Amniotic epithelial cell (primary cell): ENCODE results near the gene ZDHHC1.
A peak's percentile ranks its signal among the peaks of the same experiment; 100 is the strongest.
"Not testable (repeated sequence)": the region's sequence is repeated elsewhere in the genome, so short reads cannot be mapped to it uniquely, and the experiment has no call there.

Experiments used
- DNase-seq: peaks from one replicate; pipeline ENCODE4 v3.0.0-alpha.2; 2010; ENCODE audit warnings: low read depth

Gene ZDHHC1

DNA sequence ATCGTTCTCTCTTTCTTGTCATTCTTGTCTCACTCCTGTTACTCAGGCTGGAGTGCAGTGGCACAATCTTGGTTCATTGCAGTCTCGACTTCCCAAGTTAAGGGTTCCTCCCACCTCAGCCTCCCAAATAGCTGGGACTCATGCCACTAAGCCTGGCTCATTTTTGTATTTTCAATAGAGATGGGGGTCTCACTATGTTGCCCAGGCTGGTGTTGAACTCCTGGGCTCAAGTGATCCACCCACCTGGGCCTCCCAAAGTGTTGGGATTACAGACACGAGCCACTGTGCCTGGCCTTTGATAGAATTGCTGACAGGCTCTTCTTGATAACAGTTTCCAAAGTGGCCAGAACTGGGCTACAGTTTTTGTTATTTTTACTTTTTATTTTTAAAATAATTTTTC, 55.2 kb downstream of the ZDHHC1 start:
- no peak for DNase-seq

DNA sequence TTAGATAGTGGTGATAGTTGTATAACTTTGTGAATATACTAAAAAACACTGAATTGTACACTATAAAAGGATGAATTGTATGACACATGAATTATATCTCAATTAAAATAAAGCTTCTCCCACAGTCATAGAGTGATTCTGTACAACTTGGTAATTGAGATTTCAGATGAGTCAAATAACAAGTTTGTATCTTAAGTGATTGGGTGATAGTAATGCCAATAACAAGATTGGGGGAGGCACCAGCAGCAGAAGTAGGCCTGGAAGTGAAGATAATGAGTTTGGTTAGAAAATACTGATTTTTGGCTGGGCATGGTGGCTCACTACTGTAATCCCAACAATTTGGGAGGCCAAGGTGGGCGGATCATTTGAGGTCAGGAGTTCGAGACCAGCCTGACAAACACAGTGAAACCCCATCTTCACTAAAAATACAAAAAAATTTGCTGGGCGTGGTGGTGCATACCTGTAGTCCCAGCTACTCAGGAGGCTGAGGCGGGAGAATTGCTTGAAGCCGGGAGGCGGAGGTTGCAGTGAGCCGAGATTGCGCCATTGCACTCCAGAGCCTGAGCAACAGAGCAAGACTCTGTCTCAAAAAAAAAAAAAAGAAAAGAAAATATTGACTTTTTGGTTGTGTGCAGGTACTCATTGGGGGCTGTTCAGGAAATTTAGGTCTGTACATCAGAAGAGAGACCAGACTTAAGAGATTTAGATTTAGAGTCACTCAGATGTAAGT, 56.6 kb downstream of the ZDHHC1 start:
- not testable (repeated sequence) for DNase-seq

DNA sequence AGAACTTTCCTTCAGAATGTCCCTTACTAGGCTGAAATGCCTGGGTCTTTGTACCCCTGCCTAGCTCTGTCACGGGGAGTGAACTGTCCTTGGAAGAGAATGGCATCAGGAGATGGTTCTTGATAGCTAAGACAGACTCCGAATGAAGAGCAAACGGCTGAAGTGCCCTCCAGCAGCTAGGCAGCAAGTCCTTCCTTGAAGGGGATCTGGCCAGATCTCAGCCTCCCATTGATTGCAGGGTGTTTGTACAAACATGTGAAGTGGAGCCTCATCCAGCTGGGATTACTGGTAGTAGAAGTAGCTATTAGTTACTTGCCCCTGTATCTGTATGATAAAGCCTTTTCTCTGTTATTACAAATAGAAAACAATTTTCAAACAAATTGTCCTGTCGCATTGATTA, 58.7 kb downstream of the ZDHHC1 start:
- DNase-seq: no peak

DNA sequence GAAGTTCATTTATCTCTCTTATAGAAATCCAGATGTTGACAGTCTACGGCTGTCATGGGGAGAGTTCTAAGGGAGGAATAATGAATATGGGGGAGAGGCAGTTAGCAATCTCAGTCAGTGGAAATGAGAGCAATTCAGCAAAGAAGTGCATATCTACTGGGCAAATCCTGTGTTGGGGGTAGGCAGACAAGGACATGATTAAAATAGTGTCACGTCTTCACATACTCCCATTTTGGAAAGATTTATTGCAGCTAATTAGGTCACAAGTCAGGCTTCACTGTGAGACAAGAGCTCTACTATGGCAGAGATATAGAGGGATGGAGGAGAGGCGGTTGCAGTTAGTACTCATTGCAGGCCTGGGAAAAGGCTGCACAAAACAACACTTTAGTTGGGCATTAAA, 59.9 kb downstream of the ZDHHC1 start:
- DNase-seq: no peak

DNA sequence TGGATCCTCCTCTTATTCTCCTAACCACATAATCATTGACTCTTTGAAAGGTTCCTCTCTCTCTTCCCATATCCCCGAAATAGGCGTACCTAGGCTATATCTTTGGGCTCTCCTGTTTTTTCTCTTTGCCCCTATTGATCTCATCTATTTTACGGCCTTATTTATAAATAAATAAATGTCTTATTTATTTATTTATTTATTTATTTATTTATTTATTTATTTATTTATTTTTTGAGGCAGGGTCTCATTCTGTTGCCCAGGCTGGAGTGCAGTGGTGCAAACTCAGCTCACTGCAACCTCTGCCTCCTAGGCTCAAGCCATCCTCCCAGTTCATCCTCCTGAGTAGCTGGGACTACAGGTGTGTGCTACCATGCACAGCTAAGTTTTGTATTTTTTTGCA, 63.8 kb downstream of the ZDHHC1 start:
- DNase-seq: not testable (repeated sequence)

DNA sequence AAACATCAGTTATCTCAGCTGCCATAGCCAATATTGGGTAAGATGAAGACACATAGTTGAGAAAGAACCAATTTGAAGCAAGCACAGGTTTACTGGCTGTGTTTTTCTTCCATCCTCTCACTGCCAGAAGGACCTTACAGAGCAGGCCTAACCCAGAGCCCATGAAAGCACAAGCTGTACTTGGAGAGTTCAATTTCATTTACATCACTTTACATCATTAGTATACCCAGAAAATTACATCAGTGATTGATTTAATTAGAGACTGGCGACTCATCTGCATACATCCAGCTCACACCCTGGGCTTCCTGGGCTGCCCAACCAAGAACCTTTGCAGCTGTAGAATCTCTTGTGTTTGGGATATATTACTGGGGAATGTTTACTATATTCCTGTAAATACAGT, 66.0 kb downstream of the ZDHHC1 start:
- DNase-seq: no peak

DNA sequence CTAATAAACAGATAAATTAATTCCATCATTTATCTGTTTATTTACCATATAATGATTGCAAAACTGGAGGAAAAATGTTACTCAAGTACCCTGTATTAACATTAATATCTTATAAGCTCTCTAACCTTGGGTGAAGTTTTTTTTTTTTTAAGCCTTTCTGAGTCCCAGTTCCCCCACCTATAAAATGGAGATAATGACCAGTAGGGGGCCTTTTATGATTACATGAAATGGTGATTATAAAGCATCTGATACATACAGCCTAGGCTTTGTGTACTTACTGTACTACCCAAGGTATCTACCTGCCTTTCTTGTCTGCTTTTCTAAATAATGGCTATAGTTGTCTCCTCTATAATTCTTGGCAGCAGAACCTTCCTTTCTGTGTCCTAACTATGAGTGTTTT, 67.1 kb downstream of the ZDHHC1 start:
- peak; percentile 26 for DNase-seq

DNA sequence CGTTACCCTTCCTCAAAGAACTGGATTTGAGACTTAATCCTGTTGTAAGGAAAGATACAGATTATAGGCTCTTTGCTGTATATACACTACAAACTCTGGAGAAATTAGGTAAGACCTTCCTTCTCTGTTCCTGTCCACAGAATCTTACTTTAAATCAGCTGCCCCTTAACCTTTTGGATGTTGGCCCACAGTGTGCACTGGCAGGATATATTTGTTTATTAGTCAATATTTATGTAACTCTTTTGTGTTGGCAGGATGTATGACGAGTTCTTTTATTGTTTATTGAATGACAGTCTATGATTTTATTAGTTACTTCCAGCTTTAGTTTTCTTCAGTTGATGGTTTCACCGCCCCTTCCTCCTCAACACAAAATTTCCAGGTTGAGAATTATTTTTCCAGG, 69.9 kb downstream of the ZDHHC1 start:
- DNase-seq: no peak

DNA sequence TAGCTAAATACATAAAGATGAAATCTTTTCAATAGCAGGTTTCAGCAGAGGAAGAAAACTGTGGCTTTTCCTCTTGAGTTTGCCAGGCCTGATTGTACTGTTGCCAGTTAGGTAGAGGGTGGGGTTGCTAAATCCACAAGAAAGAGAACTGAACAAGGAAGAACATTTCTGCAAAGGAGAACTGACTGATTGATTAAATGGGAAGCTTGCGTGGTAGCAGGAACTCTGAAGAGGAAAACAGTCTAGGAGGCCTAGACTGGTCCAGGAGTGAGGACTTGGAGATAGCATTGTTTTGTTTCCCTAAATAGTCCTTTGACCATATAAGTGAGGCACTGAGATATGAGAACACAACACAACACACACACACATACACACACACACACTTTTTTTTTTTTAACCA, 70.9 kb downstream of the ZDHHC1 start:
- no peak for DNase-seq
